Thyroid gland (tissue), 4 donors: ENCODE measurements around the gene UBE2D1. TPM values are rescaled to one million over a fixed set of nuclear protein-coding genes. Genes with fewer than 3 reads are reported as not detected.

Experiments
- DNase-seq, 2 donors: peaks; one replicate each; pipeline ENCODE4 v3.0.0-alpha.2; 2019
- H3K27ac ChIP-seq, 3 donors: fragments of 200-600 bp; sonication (generic); 1 replicate in 2 of 3; 2 replicates in 1 of 3; pipeline ENCODE4 v1.5.1; 2016 to 2019; ENCODE audit warnings: mild to moderate bottlenecking in 1 of 3, moderate library complexity in 1 of 3
- H3K27me3 ChIP-seq: fragments of 200-600 bp; sonication (generic); one replicate; pipeline ENCODE4 v1.5.1; 2019
- H3K36me3 ChIP-seq, 2 donors: fragments of 200-600 bp; sonication (generic); one replicate each; pipeline ENCODE4 v1.5.1; 2016 to 2019
- H3K4me1 ChIP-seq, 2 donors: fragments of 200-600 bp; sonication (generic); one replicate each; pipeline ENCODE4 v1.5.1; 2017 to 2019
- H3K4me3 ChIP-seq, 3 donors: fragments of 200-600 bp; sonication (generic); replicated peaks in 1 of 3; 1 replicate in 2 of 3; 2 replicates in 1 of 3; pipeline ENCODE4 v1.5.1; 2016; ENCODE audit warnings: mild to moderate bottlenecking in 1 of 3
- H3K9me3 ChIP-seq: fragments of 200-600 bp; sonication (generic); one replicate; pipeline ENCODE4 v1.5.1; 2017
- POLR2A ChIP-seq, 2 donors: fragments of 450-650 bp; IDR thresholded peaks; one replicate each; pipeline ENCODE4 v1.6.1; 2017; ENCODE audit warnings: antibody characterized with exemption in 2 of 2, mild to moderate bottlenecking in 2 of 2, moderate library complexity in 1 of 2
- WGBS, 2 donors: methylation state at CpG; one replicate each; pipeline ENCODE4 v1.1.5; 2017; 5-methylcytosine and 5-hydroxymethylcytosine counted together
- intact Hi-C: fragments of 100-400 bp; cut with DNase I; formaldehyde crosslinking; loops from one replicate; pipeline ENCODE4 v1.15.1; 2023
- total RNA-seq, 4 donors: library from RNA; depleted of rRNA; stranded (reverse); fragments of >200 nt; gene quantifications; one replicate each; pipeline ENCODE4 v1.2.3, GENCODE V29; 2016
- TF ChIP-seq, protein P1 (sequence below), 6 experiments: fragments of 200-600 bp in 3 of 6; fragments of 450-650 bp in 3 of 6; sonication (generic) in 3 of 6; IDR thresholded peaks; one replicate each; pipeline ENCODE4 v1.5.1; 2016 to 2019; ENCODE audit warnings: antibody characterized with exemption in 6 of 6, mild to moderate bottlenecking in 2 of 6, inconsistent platforms in 1 of 6, moderate library complexity in 1 of 6

Gene UBE2D1
- total RNA-seq, 4 donors from 2014 or later, result 11.3 to 25.4 (median 18.7) TPM

- Histone ChIP-seq H3K36me3 (peaks cover 0 to 3% of the 10 kb centered on the region in 2 donors), H3K4me1 (no peaks in the 10 kb centered on the region), H3K9me3 (no peaks in the 10 kb centered on the region), H3K27ac (no peak overlapping the region), H3K4me3 (no peak overlapping the region), H3K27me3 (no peaks in the 10 kb centered on the region)
- TF ChIP-seq POLR2A (IDR thresholded peaks at IDR 0.05), result no peak
- TF ChIP-seq, protein P1, sequence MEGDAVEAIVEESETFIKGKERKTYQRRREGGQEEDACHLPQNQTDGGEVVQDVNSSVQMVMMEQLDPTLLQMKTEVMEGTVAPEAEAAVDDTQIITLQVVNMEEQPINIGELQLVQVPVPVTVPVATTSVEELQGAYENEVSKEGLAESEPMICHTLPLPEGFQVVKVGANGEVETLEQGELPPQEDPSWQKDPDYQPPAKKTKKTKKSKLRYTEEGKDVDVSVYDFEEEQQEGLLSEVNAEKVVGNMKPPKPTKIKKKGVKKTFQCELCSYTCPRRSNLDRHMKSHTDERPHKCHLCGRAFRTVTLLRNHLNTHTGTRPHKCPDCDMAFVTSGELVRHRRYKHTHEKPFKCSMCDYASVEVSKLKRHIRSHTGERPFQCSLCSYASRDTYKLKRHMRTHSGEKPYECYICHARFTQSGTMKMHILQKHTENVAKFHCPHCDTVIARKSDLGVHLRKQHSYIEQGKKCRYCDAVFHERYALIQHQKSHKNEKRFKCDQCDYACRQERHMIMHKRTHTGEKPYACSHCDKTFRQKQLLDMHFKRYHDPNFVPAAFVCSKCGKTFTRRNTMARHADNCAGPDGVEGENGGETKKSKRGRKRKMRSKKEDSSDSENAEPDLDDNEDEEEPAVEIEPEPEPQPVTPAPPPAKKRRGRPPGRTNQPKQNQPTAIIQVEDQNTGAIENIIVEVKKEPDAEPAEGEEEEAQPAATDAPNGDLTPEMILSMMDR (IDR thresholded peaks at IDR 0.05), result no peak
- DNase-seq, result no peak
- 82 to 88% methylated on average over 3 of the region's 3 CpGs for WGBS, 2 donors
- intact Hi-C loops, result no loop called here
Measured at GRCh38 chr10:58367069-58367468, 32.3 kb downstream of the UBE2D1 start.

- TF ChIP-seq POLR2A (IDR thresholded peaks at IDR 0.05), result no peak
- TF ChIP-seq, protein P1 (IDR thresholded peaks at IDR 0.05), result no peak
- H3K4me3 ChIP-seq, result no peak overlapping the region
Measured at GRCh38 chr10:58371473-58371872, 36.7 kb downstream of the UBE2D1 start.

GRCh38 chr10:58372607-58373441 lies 38.0 kb downstream of the UBE2D1 start:
- Histone ChIP-seq H3K27me3 (no peaks in the 10 kb centered on the region), H3K4me3 (no peak overlapping the region), H3K4me1 (no peaks in the 10 kb centered on the region), H3K9me3 (no peaks in the 10 kb centered on the region), H3K36me3 (no peaks in the 10 kb centered on the region), H3K27ac (no peak overlapping the region)
- intact Hi-C loops, result loop anchor here (10.0 kb wide), 1 partner anchor 68 kb away; no protein-coding TSS in a partner anchor
- no peak for DNase-seq
- WGBS, 2 donors, result 89% methylated on average over 4 of the region's 4 CpGs
- TF ChIP-seq, protein P1 (IDR thresholded peaks at IDR 0.05), result no peak
- TF ChIP-seq POLR2A (IDR thresholded peaks at IDR 0.05), result no peak

More at GRCh38 chr10:58371473-58371872, 36.7 kb downstream of the UBE2D1 start:
- Histone ChIP-seq H3K9me3 (no peaks in the 10 kb centered on the region), H3K27me3 (no peaks in the 10 kb centered on the region), H3K27ac (no peak overlapping the region), H3K4me1 (no peaks in the 10 kb centered on the region), H3K36me3 (no peaks in the 10 kb centered on the region)
- intact Hi-C loops, result loop anchor here (10.0 kb wide), 1 partner anchor 67 kb away; no protein-coding TSS in a partner anchor
- no peak for DNase-seq

- no peak overlapping the region for H3K27ac ChIP-seq
- 95 to 97% methylated on average over 3 of the region's 3 CpGs for WGBS, 2 donors
- intact Hi-C loops, result loop anchor here (10.0 kb wide), 1 partner anchor 69 kb away; no protein-coding TSS in a partner anchor
- DNase-seq, result no peak
- no peaks in the 10 kb centered on the region for H3K9me3 ChIP-seq
- TF ChIP-seq, protein P1 (IDR thresholded peaks at IDR 0.05), result no peak
- TF ChIP-seq POLR2A (IDR thresholded peaks at IDR 0.05), result no peak
- no peaks in the 10 kb centered on the region for H3K4me1 ChIP-seq
- H3K27me3 ChIP-seq, result no peaks in the 10 kb centered on the region
- no peaks in the 10 kb centered on the region for H3K36me3 ChIP-seq
- H3K4me3 ChIP-seq, result no peak overlapping the region
Measured at GRCh38 chr10:58373442-58373827, 38.6 kb downstream of the UBE2D1 start.

DNA sequence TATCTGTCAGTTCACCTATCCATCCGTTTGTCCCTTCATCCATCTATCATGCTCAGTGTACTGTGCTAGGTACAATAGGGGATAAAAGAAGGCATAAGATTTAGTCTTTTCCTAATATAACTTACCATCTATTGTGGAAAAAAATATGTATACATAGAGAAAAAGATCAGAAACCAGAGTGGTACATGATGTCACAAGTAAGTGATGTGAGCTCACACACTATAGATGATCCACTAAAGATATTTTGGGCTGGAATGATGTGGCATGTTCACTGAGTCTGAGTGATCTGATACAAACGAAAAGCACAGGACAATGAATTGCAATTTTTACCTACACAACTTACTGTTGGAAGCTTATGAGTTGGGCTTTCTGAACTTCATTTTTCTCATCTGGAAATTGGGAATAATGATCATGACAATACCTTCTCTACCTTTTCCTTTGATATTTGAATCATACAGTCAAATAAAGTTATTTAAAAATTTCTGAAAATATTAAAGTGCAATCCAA lies 47.7 kb downstream of the UBE2D1 start:
- no peaks in the 10 kb centered on the region for H3K27me3 ChIP-seq
- H3K36me3 ChIP-seq, result no peaks in the 10 kb centered on the region
- no peak overlapping the region for H3K27ac ChIP-seq
- intact Hi-C loops, result no loop called here
- TF ChIP-seq, protein P1 (IDR thresholded peaks at IDR 0.05), result no peak
- TF ChIP-seq POLR2A (IDR thresholded peaks at IDR 0.05), result no peak
- no peaks in the 10 kb centered on the region for H3K9me3 ChIP-seq
- WGBS, 2 donors, result 88 to 92% methylated on average over 2 of the region's 2 CpGs
- no peak overlapping the region for H3K4me3 ChIP-seq
- DNase-seq, result no peak
- H3K4me1 ChIP-seq, result peaks cover 0 to 10% of the 10 kb centered on the region in 2 donors
